ENCODE results near the gene ALAD. TPM values are rescaled to one million over a fixed set of nuclear protein-coding genes. Genes with fewer than 3 reads are reported as not detected.

The ALAD gene
- total and polyA plus RNA-seq, 2 of the 13 experiments (the other 11 are each of a cell fraction or from before 2014, with no cell fraction given) = 21.8 to 30.1 TPM

DNA sequence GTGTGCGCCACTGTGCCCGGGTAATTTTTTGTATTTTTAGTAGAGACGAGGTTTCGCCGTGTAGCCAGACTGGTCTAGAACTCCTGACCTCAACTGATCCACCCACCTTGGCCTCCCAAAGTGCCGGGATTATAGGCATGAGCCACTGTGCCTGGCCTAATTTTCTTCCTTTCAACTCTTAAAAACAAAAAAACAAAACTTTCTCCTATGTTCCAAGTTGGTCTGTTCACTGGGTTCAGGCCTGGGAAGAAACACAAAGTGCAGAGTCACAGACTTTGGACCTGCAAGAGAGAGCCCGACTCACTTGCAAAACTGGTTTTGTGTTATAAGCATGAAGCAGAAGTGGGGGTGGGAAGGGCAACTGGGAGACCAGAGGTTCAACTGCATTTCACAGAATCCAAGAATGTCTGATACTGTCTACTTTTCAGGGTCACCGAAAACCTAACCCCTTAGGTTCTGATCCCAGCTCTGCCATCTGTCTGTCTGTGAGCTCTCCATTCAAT is 19.1 kb downstream of the ALAD start (continued):
- TF ChIP-seq ZHX2 (IDR thresholded peaks at IDR 0.05; ENCODE audit: low read depth) (no peak), ZHX2 (CRISPR knock-in tag; IDR thresholded peaks at IDR 0.05; ENCODE audit: borderline replicate concordance) (no peak), ZMYM4 (CRISPR knock-in tag; IDR thresholded peaks at IDR 0.05) (peak; percentile 21; the same call in 1 of the 2 replicates), ZNF652 (CRISPR knock-in tag; IDR thresholded peaks at IDR 0.05; ENCODE audit: borderline replicate concordance, low read depth) (peak; percentile 73), ZNF605 (CRISPR knock-in tag; IDR thresholded peaks at IDR 0.05) (no peak), SNAPC2 (CRISPR knock-in tag; IDR thresholded peaks at IDR 0.05) (no peak), LCORL (IDR thresholded peaks at IDR 0.05) (no peak), LCORL (CRISPR knock-in tag; IDR thresholded peaks at IDR 0.05) (peak; percentile 64), CERS6 (CRISPR knock-in tag; IDR thresholded peaks at IDR 0.05) (no peak), HDAC2 (CRISPR knock-in tag; IDR thresholded peaks at IDR 0.05) (peak; percentile 80), ZNF260 (CRISPR knock-in tag; IDR thresholded peaks at IDR 0.05; ENCODE audit: borderline replicate concordance, low read depth) (no peak), CBX5 (CRISPR knock-in tag; IDR thresholded peaks at IDR 0.05; ENCODE audit: borderline replicate concordance) (no peak), ZNF510 (CRISPR knock-in tag; IDR thresholded peaks at IDR 0.05; ENCODE audit: low read depth) (no peak), ZFX (CRISPR knock-in tag; IDR thresholded peaks at IDR 0.05; ENCODE audit: low read depth) (peak; percentile 55), MBD4 (IDR thresholded peaks at IDR 0.05; ENCODE audit: borderline replicate concordance, low read length) (no peak), HHEX (CRISPR knock-in tag; IDR thresholded peaks at IDR 0.05) (no peak), U2AF2 (IDR thresholded peaks at IDR 0.05; ENCODE audit: low read depth, low read length) (no peak), ZNF570 (CRISPR knock-in tag; IDR thresholded peaks at IDR 0.05; ENCODE audit: borderline replicate concordance) (no peak), HOXA5 (CRISPR knock-in tag; IDR thresholded peaks at IDR 0.05) (no peak)

All from HepG2 (cell line).